AG09309 (cell line): ENCODE data around the gene MAFG.

Source experiments
- DNase-seq: peaks from one replicate; pipeline ENCODE4 v3.0.0-alpha.2; 2010; ENCODE audit warnings: low read depth
- H3K4me3 ChIP-seq: 2 replicates; pipeline ENCODE4 v1.5.1; 2011; ENCODE audit warnings: mild to moderate bottlenecking, low read depth, low read length, moderate library complexity; ENCODE audit not compliant: control insufficient read depth
- CTCF ChIP-seq: IDR thresholded peaks from 2 replicates; pipeline ENCODE4 v1.5.1; 2011; ENCODE audit warnings: mild to moderate bottlenecking, low read depth, low read length, inconsistent platforms; ENCODE audit not compliant: insufficient read depth, control insufficient read depth; ENCODE audit errors: missing control alignments

MAFG gene

GRCh38 chr17:81910840-81911276, 16.7 kb downstream of the MAFG start:
- TF ChIP-seq CTCF, result no peak
- peak overlapping the region; percentile 87 for H3K4me3 ChIP-seq
- DNase-seq, result no peak

- DNase-seq, result no peak
- TF ChIP-seq CTCF, result no peak
- peak overlapping the region; percentile 87 for H3K4me3 ChIP-seq
Observed at GRCh38 chr17:81909966-81910839, 17.3 kb downstream of the MAFG start.

- H3K4me3 ChIP-seq, result no peak overlapping the region
- no peak for DNase-seq
- no peak for TF ChIP-seq CTCF
Observed at GRCh38 chr17:81909231-81909630, 18.3 kb downstream of the MAFG start.

GRCh38 chr17:81908793-81909192, 18.7 kb downstream of the MAFG start:
- TF ChIP-seq CTCF, result no peak
- no peak for DNase-seq
- no peak overlapping the region for H3K4me3 ChIP-seq

- no peak overlapping the region for H3K4me3 ChIP-seq
- no peak for DNase-seq
- TF ChIP-seq CTCF, result no peak
Observed at GRCh38 chr17:81907219-81908145, 20.1 kb downstream of the MAFG start.

- no peak for DNase-seq
- H3K4me3 ChIP-seq, result no peak overlapping the region
- TF ChIP-seq CTCF, result no peak
Observed at GRCh38 chr17:81906476-81907218, 20.9 kb downstream of the MAFG start.
